GM18909 (cell line): ENCODE data around the gene BRINP1.

Experiments
- ATAC-seq: cut with Tn5 transposase; IDR thresholded peaks from one replicate; pipeline ENCODE4 v1.9.1; 2021; ENCODE audit warnings: mild to moderate bottlenecking; ENCODE audit not compliant: unreplicated experiment, poor library complexity

BRINP1 gene

GRCh38 chr9:119368681-119369581, at the start of gene BRINP1:
Gene BRINP1, minus strand, starts transcription at chr9:119369435. Its CDS starts 56,080 bp downstream, at chr9:119313355.
- ATAC-seq = no peak

- no peak for ATAC-seq
These were observed 49.5 kb upstream of the BRINP1 start for GRCh38 chr9:119418721-119419120.

- ATAC-seq = no peak
These were observed 47.6 kb upstream of the BRINP1 start for GRCh38 chr9:119416793-119417192.

- ATAC-seq = no peak
These were observed 43.2 kb upstream of the BRINP1 start for GRCh38 chr9:119412399-119412798.

GRCh38 chr9:119409552-119409951, 40.3 kb upstream of the BRINP1 start:
- no peak for ATAC-seq

GRCh38 chr9:119400606-119401005, 31.4 kb upstream of the BRINP1 start:
- ATAC-seq = no peak

- no peak for ATAC-seq
These were observed 29.1 kb upstream of the BRINP1 start for GRCh38 chr9:119398350-119398749.

- no peak for ATAC-seq
These were observed 22.6 kb upstream of the BRINP1 start for GRCh38 chr9:119391878-119392277.

GRCh38 chr9:119375892-119376291, 6.7 kb upstream of the BRINP1 start:
- no peak for ATAC-seq

GRCh38 chr9:119372951-119373350, 3.7 kb upstream of the BRINP1 start:
- ATAC-seq = no peak

GRCh38 chr9:119370816-119371215, 1.6 kb upstream of the BRINP1 start:
- ATAC-seq = no peak

GRCh38 chr9:119369680-119370366, 588 bp upstream of the BRINP1 start:
- ATAC-seq = no peak

GRCh38 chr9:119368179-119368578, 1.1 kb downstream of the BRINP1 start:
- ATAC-seq = no peak

GRCh38 chr9:119367683-119368075, 1.6 kb downstream of the BRINP1 start:
- ATAC-seq = no peak

GRCh38 chr9:119366909-119367682, 2.1 kb downstream of the BRINP1 start:
- ATAC-seq = no peak

GRCh38 chr9:119365291-119366027, 3.8 kb downstream of the BRINP1 start:
- ATAC-seq = no peak

GRCh38 chr9:119360237-119360636, 9.0 kb downstream of the BRINP1 start:
- no peak for ATAC-seq

- no peak for ATAC-seq
These were observed 11.7 kb downstream of the BRINP1 start for GRCh38 chr9:119357336-119358096.

GRCh38 chr9:119349351-119349825, 19.8 kb downstream of the BRINP1 start:
- no peak for ATAC-seq
